SK-N-SH (cell line): ENCODE measurements around the gene KCNJ16. TPM values are rescaled to one million over a fixed set of nuclear protein-coding genes. Genes with fewer than 3 reads are reported as not detected.

Experiments
- CTCF ChIA-PET: fragments of 300-600, 350-600 bp; formaldehyde crosslinking; extraction: SDS; loops from one replicate; lab custom pipeline; 2021; lab: Yijun Ruan, JAX
- POLR2A ChIA-PET: fragments of 350-600 bp; sonication (Branson Sonifier 250); formaldehyde crosslinking; extraction: SDS; loops from one replicate; lab custom pipeline; 2020; ENCODE audit warnings: antibody characterized with exemption, inconsistent platforms; lab: Yijun Ruan, JAX
- DNase-seq: peaks from one replicate; pipeline ENCODE4 v3.0.0; 2012
- H2AFZ ChIP-seq: fragments of 200-600 bp; sonication (generic); 2 replicates; pipeline ENCODE4 v1.8.1; 2016; ENCODE audit warnings: antibody characterized with exemption, mild to moderate bottlenecking, low read depth
- H3F3A ChIP-seq: fragments of 200-600 bp; sonication (generic); replicated peaks from 2 replicates; pipeline ENCODE3; 2016; ENCODE audit warnings: antibody characterized with exemption, mild to moderate bottlenecking; ENCODE audit not compliant: insufficient read depth
- H3K27ac ChIP-seq, 2 experiments: fragments of 200-500 bp in 1 of 2; fragments of 200-600 bp in 1 of 2; sonication (Bioruptor generic) in 1 of 2; sonication (generic), shearing (Covaris generic) in 1 of 2; 2 replicates each; pipeline versions ENCODE4 v1.5.1 to v1.6.1; 2014 to 2016; ENCODE audit warnings: low read depth in 2 of 2, inconsistent platforms in 1 of 2, low read length in 1 of 2, mild to moderate bottlenecking in 1 of 2, mixed read lengths in 1 of 2
- H3K27me3 ChIP-seq: fragments of 200-600 bp; sonication (generic), shearing (Covaris generic); 2 replicates; pipeline ENCODE4 v1.6.1; 2016; ENCODE audit warnings: mixed run types; ENCODE audit not compliant: insufficient read depth
- H3K36me3 ChIP-seq, 2 experiments: fragments of 200-500 bp in 1 of 2; fragments of 200-600 bp in 1 of 2; sonication (Bioruptor generic) in 1 of 2; sonication (generic) in 1 of 2; replicated peaks in 1 of 2; 2 replicates each; pipeline versions ENCODE3 to v1.5.1; 2014 to 2016; ENCODE audit warnings: low read length in 1 of 2, mild to moderate bottlenecking in 1 of 2; ENCODE audit not compliant: insufficient read depth in 2 of 2, control insufficient read depth in 1 of 2
- H3K4me1 ChIP-seq, 2 experiments: fragments of 200-500 bp in 1 of 2; fragments of 200-600 bp in 1 of 2; sonication (Bioruptor generic) in 1 of 2; sonication (generic), shearing (Covaris generic) in 1 of 2; 2 replicates each; pipeline versions ENCODE4 v1.5.1 to v1.6.1; 2014 to 2016; ENCODE audit warnings: low read depth in 1 of 2, low read length in 1 of 2, mixed run types in 1 of 2; ENCODE audit not compliant: insufficient read depth in 2 of 2, control insufficient read depth in 1 of 2
- H3K4me2 ChIP-seq: fragments of 200-600 bp; sonication (generic), shearing (Covaris generic); 2 replicates; pipeline ENCODE4 v1.6.1; 2017; ENCODE audit warnings: mixed run types
- H3K4me3 ChIP-seq, 2 experiments: fragments of 200-500 bp in 1 of 2; fragments of 200-600 bp in 1 of 2; sonication (Bioruptor generic) in 1 of 2; sonication (generic), shearing (Covaris generic) in 1 of 2; 2 replicates each; pipeline versions ENCODE4 v1.5.1 to v1.8.1; 2014 to 2016; ENCODE audit warnings: low read depth in 2 of 2, inconsistent platforms in 1 of 2, low read length in 1 of 2, mild to moderate bottlenecking in 1 of 2, mixed read lengths in 1 of 2, moderate library complexity in 1 of 2
- H3K79me2 ChIP-seq: fragments of 200-600 bp; sonication (generic); 2 replicates; pipeline ENCODE4 v1.8.1; 2017; ENCODE audit warnings: mild to moderate bottlenecking; ENCODE audit not compliant: insufficient read depth
- H3K9ac ChIP-seq: fragments of 200-600 bp; sonication (generic); 2 replicates; pipeline ENCODE4 v1.6.1; 2017; ENCODE audit warnings: mixed run types
- H3K9me2 ChIP-seq: fragments of 200-600 bp; sonication (generic); 2 replicates; pipeline ENCODE4 v1.6.1; 2017; ENCODE audit warnings: mixed run types
- H3K9me3 ChIP-seq: fragments of 200-600 bp; sonication (generic); 2 replicates; pipeline ENCODE4 v1.6.1; 2017; ENCODE audit warnings: mixed run types, mild to moderate bottlenecking, moderate library complexity
- H4K20me1 ChIP-seq: fragments of 200-600 bp; sonication (generic); 2 replicates; pipeline ENCODE4 v1.6.1; 2017; ENCODE audit warnings: mild to moderate bottlenecking, mixed run types; ENCODE audit not compliant: insufficient read depth
- CHD2 ChIP-seq: fragments of 150-350 bp; IDR thresholded peaks from 2 replicates; pipeline ENCODE4 v1.6.1; 2018; ENCODE audit warnings: low read length; ENCODE audit not compliant: partially characterized antibody
- CTCF ChIP-seq: fragments of 200-600 bp; sonication (generic); IDR thresholded peaks from 2 replicates; pipeline ENCODE4 v1.6.1; 2017; ENCODE audit warnings: antibody characterized with exemption, mild to moderate bottlenecking, moderate library complexity
- ELF1 ChIP-seq: IDR thresholded peaks from 2 replicates; pipeline ENCODE4 v1.4.0; 2012
- EP300 ChIP-seq, 2 experiments: IDR thresholded peaks; 2 replicates each; pipeline versions ENCODE4 v1.4.0 to v1.6.1; 2012; ENCODE audit warnings: borderline replicate concordance in 1 of 2, low read depth in 1 of 2, low read length in 1 of 2
- FOSL2 ChIP-seq: IDR thresholded peaks from 2 replicates; pipeline ENCODE4 v1.4.0; 2012; ENCODE audit warnings: low read depth, mild to moderate bottlenecking, moderate library complexity, borderline replicate concordance
- GABPA ChIP-seq: IDR thresholded peaks from 2 replicates; pipeline ENCODE4 v1.4.0; 2012; ENCODE audit warnings: low read depth, mild to moderate bottlenecking
- GATA2 ChIP-seq: sonication (generic); formaldehyde crosslinking; IDR thresholded peaks from 2 replicates; pipeline ENCODE4 v1.5.0; 2020; ENCODE audit warnings: mild to moderate bottlenecking, missing genetic modification reagents
- JUND ChIP-seq: IDR thresholded peaks from 2 replicates; pipeline ENCODE4 v1.4.0; 2012
- MXI1 ChIP-seq: IDR thresholded peaks from 2 replicates; pipeline ENCODE4 v1.6.1; 2012; ENCODE audit warnings: mild to moderate bottlenecking, low read depth, low read length, improper control_type of control experiment
- NRF1 ChIP-seq: IDR thresholded peaks from 2 replicates; pipeline ENCODE4 v1.6.1; 2012; ENCODE audit warnings: low read depth, mild to moderate bottlenecking, low read length
- RCOR1 ChIP-seq: fragments of 150-350 bp; IDR thresholded peaks from 2 replicates; pipeline ENCODE4 v1.6.1; 2017; ENCODE audit warnings: antibody characterized with exemption, low read length
- RXRA ChIP-seq: IDR thresholded peaks from 2 replicates; pipeline ENCODE4 v1.4.0; 2012; ENCODE audit warnings: low read depth, mild to moderate bottlenecking, borderline replicate concordance
- SIN3A ChIP-seq: IDR thresholded peaks from 2 replicates; pipeline ENCODE4 v1.6.1; 2012; ENCODE audit warnings: low read depth, mild to moderate bottlenecking, low read length, moderate library complexity, borderline replicate concordance
- SMC3 ChIP-seq: IDR thresholded peaks from 2 replicates; pipeline ENCODE4 v1.6.1; 2012; ENCODE audit warnings: low read depth, low read length, improper control_type of control experiment
- TAF1 ChIP-seq: IDR thresholded peaks from 2 replicates; pipeline ENCODE4 v1.6.1; 2012; ENCODE audit warnings: low read depth, mild to moderate bottlenecking, low read length, moderate library complexity, borderline replicate concordance
- TCF12 ChIP-seq: IDR thresholded peaks from 2 replicates; pipeline ENCODE4 v1.4.0; 2012
- TEAD4 ChIP-seq: IDR thresholded peaks from 2 replicates; pipeline ENCODE4 v1.4.0; 2012; ENCODE audit warnings: mild to moderate bottlenecking, borderline replicate concordance; ENCODE audit not compliant: insufficient read depth
- USF2 ChIP-seq: fragments of 150-350 bp; IDR thresholded peaks from 2 replicates; pipeline ENCODE4 v1.6.1; 2017; ENCODE audit warnings: antibody characterized with exemption, low read length, low read depth, borderline replicate concordance
- WGBS: methylation state at CpG from one replicate; pipeline ENCODE4 v1.1.6; 2017; ENCODE audit warnings: low lambda C conversion rate; 5-methylcytosine and 5-hydroxymethylcytosine counted together
- polyA plus RNA-seq, 3 experiments: library from polyadenylated mRNA; depleted of rRNA; stranded (reverse); fragments of >200 nt; gene quantifications; 2 replicates each; pipeline ENCODE4 v1.2.3, GENCODE V29; 2012

KCNJ16 gene
- polyA plus RNA-seq, 1 of the 3 experiments (the other 2 are of a cell fraction) = not detected

- no peaks in the 10 kb centered on the region for H3K9me3 ChIP-seq
- H3F3A ChIP-seq = peaks cover 2% of the 10 kb centered on the region
- H3K36me3 ChIP-seq = no peaks in the 10 kb centered on the region
- TF ChIP-seq SMC3 (no peak), RCOR1 (no peak), CTCF (no peak), FOSL2 (no peak), EP300 (IDR thresholded peaks at IDR 0.05; ENCODE audit: borderline replicate concordance in 1 of 2, low read depth in 1 of 2, low read length in 1 of 2) (no peak), JUND (no peak), TCF12 (no peak), ELF1 (no peak), GABPA (no peak), TEAD4 (no peak), TAF1 (no peak), CHD2 (no peak)
- no peak overlapping the region for H3K27ac ChIP-seq
- H2AFZ ChIP-seq = no peak overlapping the region
- no peaks in the 10 kb centered on the region for H3K27me3 ChIP-seq
- H3K4me3 ChIP-seq = no peak overlapping the region
- no peaks in the 10 kb centered on the region for H3K79me2 ChIP-seq
- WGBS = 57% methylated on average over 3 of the region's 3 CpGs
- CTCF ChIA-PET = interaction anchor here (1.0 to 2.6 kb wide), 2 partner anchors 15 to 35 kb away, joined by 6 to 9 read pairs; no protein-coding TSS in a partner anchor
- POLR2A ChIA-PET = no interaction called here
- no peak for DNase-seq
- no peaks in the 10 kb centered on the region for H4K20me1 ChIP-seq
- H3K4me1 ChIP-seq = peaks cover 0 to 3% of the 10 kb centered on the region in 2 experiments; a peak in 1 of 4 replicates
- no peaks in the 10 kb centered on the region for H3K9me2 ChIP-seq
- no peak overlapping the region for H3K4me2 ChIP-seq
- H3K9ac ChIP-seq = no peak overlapping the region
These were observed 34.5 kb downstream of the KCNJ16 start for GRCh38 chr17:70109497-70109896.

GRCh38 chr17:70110443-70110880, 35.4 kb downstream of the KCNJ16 start:
- Histone ChIP-seq H3K4me2 (no peak overlapping the region), H3F3A (peaks cover 2% of the 10 kb centered on the region), H4K20me1 (no peaks in the 10 kb centered on the region), H3K9ac (no peak overlapping the region), H3K9me3 (no peaks in the 10 kb centered on the region), H3K36me3 (no peaks in the 10 kb centered on the region), H3K79me2 (no peaks in the 10 kb centered on the region), H3K4me1 (peaks cover 0 to 3% of the 10 kb centered on the region in 2 experiments; a peak in 1 of 4 replicates), H3K4me3 (no peak overlapping the region), H3K27me3 (no peaks in the 10 kb centered on the region), H3K27ac (no peak overlapping the region), H2AFZ (no peak overlapping the region), H3K9me2 (no peaks in the 10 kb centered on the region)
- ChIA-PET POLR2A (no interaction called here), CTCF (interaction anchor here (0.9 to 2.6 kb wide), 6 partner anchors 13 to 501 kb away, joined by 3 to 9 read pairs (median 3); no protein-coding TSS in a partner anchor)
- 76% methylated on average over 7 of the region's 7 CpGs for WGBS
- DNase-seq = no peak
- TF ChIP-seq CTCF (no peak), RXRA (no peak), USF2 (no peak), SIN3A (no peak), GATA2 (no peak), MXI1 (no peak), TCF12 (no peak), NRF1 (no peak), GABPA (no peak)
